Subcutaneous abdominal adipose tissue (tissue), 5 donors: ENCODE results near the gene ADCY3.

ENCODE experiments used
- H3K27ac ChIP-seq: one replicate; pipeline ENCODE4 v1.7.0; 2013; ENCODE audit warnings: low read depth, mild to moderate bottlenecking, inconsistent platforms, low read length, moderate library complexity
- H3K27me3 ChIP-seq, 5 donors: one replicate each; pipeline ENCODE4 v1.7.0; 2013; ENCODE audit warnings: low read length in 5 of 5, inconsistent platforms in 1 of 5; ENCODE audit not compliant: control insufficient read depth in 5 of 5, insufficient read depth in 4 of 5
- H3K36me3 ChIP-seq, 5 donors: one replicate each; pipeline ENCODE4 v1.7.0; 2013; ENCODE audit warnings: low read length in 5 of 5; ENCODE audit not compliant: control insufficient read depth in 5 of 5, insufficient read depth in 5 of 5
- H3K4me1 ChIP-seq, 5 donors: one replicate each; pipeline ENCODE4 v1.7.0; 2013; ENCODE audit warnings: low read length in 5 of 5, mild to moderate bottlenecking in 3 of 5, moderate library complexity in 1 of 5; ENCODE audit not compliant: control insufficient read depth in 5 of 5, insufficient read depth in 5 of 5
- H3K4me3 ChIP-seq, 5 donors: one replicate each; pipeline ENCODE4 v1.7.0; 2013; ENCODE audit warnings: low read length in 5 of 5, low read depth in 1 of 5
- H3K9ac ChIP-seq, 5 donors: one replicate each; pipeline ENCODE4 v1.7.0; 2013; ENCODE audit warnings: low read length in 5 of 5, mild to moderate bottlenecking in 4 of 5, moderate library complexity in 3 of 5
- H3K9me3 ChIP-seq, 5 donors: one replicate each; pipeline ENCODE4 v1.7.0; 2013; ENCODE audit warnings: low read length in 5 of 5; ENCODE audit not compliant: control insufficient read depth in 5 of 5
- donor health status: healthy.
- donor health status: healthy.
- donor health status: healthy.
- donor health status: healthy.
- donor health status: healthy.

Gene ADCY3

DNA sequence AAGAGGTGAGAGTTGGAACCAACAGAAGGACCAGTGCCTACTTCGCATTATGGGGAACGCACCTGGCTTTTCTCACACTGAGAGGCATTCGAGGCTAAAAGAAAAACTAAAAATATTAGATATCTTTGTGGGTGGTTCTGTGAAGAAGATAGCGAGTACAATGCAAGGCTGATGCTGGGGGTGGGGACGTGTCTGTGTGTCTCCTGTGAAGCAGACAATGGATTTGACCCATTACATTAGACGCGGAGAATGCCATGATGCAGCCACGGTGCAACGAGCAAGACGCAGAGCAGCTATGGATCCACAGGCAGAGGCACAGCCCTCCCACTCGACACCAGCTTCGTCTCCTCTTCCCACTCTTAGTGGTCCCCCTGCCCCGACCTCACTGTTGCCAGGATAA lies 61.0 kb downstream of the ADCY3 start:
- Histone ChIP-seq H3K27me3 (no peaks in the 10 kb centered on the region), H3K27ac (no peak overlapping the region), H3K4me1 (peaks cover 4 to 51% (median 34%) of the 10 kb centered on the region in 5 donors), H3K36me3 (no peaks in the 10 kb centered on the region), H3K9me3 (no peaks in the 10 kb centered on the region), H3K4me3 (no peak overlapping the region), H3K9ac (no peak overlapping the region)

- no peak overlapping the region for H3K27ac ChIP-seq
- H3K4me3 ChIP-seq = no peak overlapping the region
- peaks cover 4 to 51% (median 34%) of the 10 kb centered on the region in 5 donors for H3K4me1 ChIP-seq
- H3K9ac ChIP-seq = no peak overlapping the region
- H3K27me3 ChIP-seq = no peaks in the 10 kb centered on the region
- no peaks in the 10 kb centered on the region for H3K36me3 ChIP-seq
- no peaks in the 10 kb centered on the region for H3K9me3 ChIP-seq
These were observed 62.3 kb downstream of the ADCY3 start for GRCh38 chr2:24857746-24858145.

DNA sequence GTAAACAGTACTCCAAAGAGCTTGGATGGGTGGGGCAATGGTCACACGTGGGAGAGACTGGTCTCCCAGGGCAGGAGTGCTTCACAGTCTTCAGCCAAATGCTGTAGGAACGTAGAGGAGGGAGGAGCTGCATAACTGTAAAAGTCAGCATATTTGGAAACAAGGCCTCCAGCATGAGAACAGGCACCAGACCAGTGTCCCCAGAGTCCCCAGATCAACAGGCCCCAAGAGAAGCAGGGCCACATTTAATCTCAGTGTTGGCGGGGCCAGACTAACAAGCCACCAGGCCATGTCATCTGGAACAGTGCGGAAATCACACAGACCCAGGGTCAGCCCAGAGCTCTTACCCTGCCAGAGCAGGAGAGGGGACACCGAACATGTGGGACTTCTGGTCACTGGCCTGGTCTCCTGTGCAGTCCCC lies 63.2 kb downstream of the ADCY3 start:
- H3K9ac ChIP-seq = no peak overlapping the region
- no peaks in the 10 kb centered on the region for H3K27me3 ChIP-seq
- H3K4me3 ChIP-seq = no peak overlapping the region
- H3K36me3 ChIP-seq = no peaks in the 10 kb centered on the region
- H3K4me1 ChIP-seq = peaks cover 4 to 47% (median 31%) of the 10 kb centered on the region in 5 donors
- H3K27ac ChIP-seq = peak overlapping the region; percentile 45
- H3K9me3 ChIP-seq = no peaks in the 10 kb centered on the region

GRCh38 chr2:24855726-24856125 lies 64.3 kb downstream of the ADCY3 start:
- no peaks in the 10 kb centered on the region for H3K27me3 ChIP-seq
- H3K27ac ChIP-seq = peak overlapping the region; percentile 13
- peaks cover 4 to 39% (median 28%) of the 10 kb centered on the region in 5 donors for H3K4me1 ChIP-seq
- no peaks in the 10 kb centered on the region for H3K36me3 ChIP-seq
- no peaks in the 10 kb centered on the region for H3K9me3 ChIP-seq
- H3K4me3 ChIP-seq = no peak overlapping the region
- H3K9ac ChIP-seq = peak overlapping the region in 1 of 5 donors; percentile 33

- Histone ChIP-seq H3K4me1 (peaks cover 4 to 33% (median 25%) of the 10 kb centered on the region in 5 donors), H3K9me3 (no peaks in the 10 kb centered on the region), H3K4me3 (no peak overlapping the region), H3K27me3 (no peaks in the 10 kb centered on the region), H3K9ac (no peak overlapping the region), H3K27ac (peak overlapping the region; percentile 13), H3K36me3 (no peaks in the 10 kb centered on the region)
These were observed 64.9 kb downstream of the ADCY3 start for GRCh38 chr2:24855022-24855622.

- Histone ChIP-seq H3K36me3 (no peaks in the 10 kb centered on the region), H3K4me3 (no peak overlapping the region), H3K27me3 (no peaks in the 10 kb centered on the region), H3K9me3 (no peaks in the 10 kb centered on the region), H3K4me1 (peaks cover 4 to 30% (median 23%) of the 10 kb centered on the region in 5 donors), H3K27ac (no peak overlapping the region), H3K9ac (no peak overlapping the region)
These were observed 66.0 kb downstream of the ADCY3 start for GRCh38 chr2:24853996-24854395.

DNA sequence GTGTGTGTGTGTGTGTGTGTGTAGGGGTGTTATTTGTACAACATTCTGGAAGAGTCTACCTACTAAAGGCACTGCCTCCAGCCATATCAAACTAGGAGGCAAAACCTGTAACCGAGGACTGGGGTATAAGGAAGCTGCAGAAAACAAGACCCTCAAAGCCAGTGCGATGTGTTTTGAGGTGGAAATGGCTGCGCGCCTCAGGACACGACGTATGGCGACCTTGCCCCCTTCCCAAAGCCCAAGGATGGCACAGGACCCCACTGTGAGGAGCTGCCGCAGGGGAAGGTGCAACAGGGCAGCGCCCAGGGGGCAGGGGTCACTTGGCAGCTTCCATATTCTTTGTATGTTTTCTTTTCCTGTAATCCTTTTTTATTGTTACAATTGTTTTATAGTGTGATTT lies 67.0 kb downstream of the ADCY3 start:
- Histone ChIP-seq H3K27ac (no peak overlapping the region), H3K9me3 (peaks cover 0 to under 1% (median 0%) of the 10 kb centered on the region in 5 donors), H3K36me3 (no peaks in the 10 kb centered on the region), H3K4me1 (peaks cover 4 to 30% (median 22%) of the 10 kb centered on the region in 5 donors), H3K9ac (no peak overlapping the region), H3K4me3 (no peak overlapping the region), H3K27me3 (no peaks in the 10 kb centered on the region)

- Histone ChIP-seq H3K9me3 (peaks cover 0 to 4% (median 0%) of the 10 kb centered on the region in 5 donors), H3K9ac (no peak overlapping the region), H3K27me3 (no peaks in the 10 kb centered on the region), H3K27ac (no peak overlapping the region), H3K4me3 (no peak overlapping the region), H3K4me1 (peaks cover 4 to 30% (median 22%) of the 10 kb centered on the region in 5 donors), H3K36me3 (no peaks in the 10 kb centered on the region)
These were observed 67.5 kb downstream of the ADCY3 start for GRCh38 chr2:24852431-24853020.

- Histone ChIP-seq H3K27ac (no peak overlapping the region), H3K4me1 (peaks cover 4 to 30% (median 19%) of the 10 kb centered on the region in 5 donors), H3K9ac (no peak overlapping the region), H3K36me3 (no peaks in the 10 kb centered on the region), H3K4me3 (no peak overlapping the region), H3K9me3 (peaks cover 0 to 4% (median 0%) of the 10 kb centered on the region in 5 donors), H3K27me3 (no peaks in the 10 kb centered on the region)
These were observed 68.0 kb downstream of the ADCY3 start for GRCh38 chr2:24852026-24852425.

DNA sequence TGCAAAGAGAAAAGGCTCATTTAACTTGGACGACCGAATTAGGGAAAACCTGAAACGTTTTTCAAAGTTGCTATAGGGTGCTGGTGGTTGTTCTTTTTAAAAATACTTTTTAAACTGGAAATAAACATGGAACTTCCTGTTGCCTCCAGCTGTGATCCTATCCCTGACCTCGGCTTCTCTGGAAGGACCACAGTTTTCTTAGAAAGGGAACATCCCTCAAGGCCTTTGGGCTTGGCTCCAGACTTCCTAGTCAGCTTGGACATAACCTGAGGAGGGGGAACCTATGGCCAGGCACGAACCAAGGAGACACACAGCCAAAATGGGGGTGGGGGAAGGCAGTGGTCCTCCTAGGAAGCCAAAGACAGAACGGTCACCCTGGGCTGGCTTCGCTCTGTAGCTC lies 69.1 kb downstream of the ADCY3 start:
- no peak overlapping the region for H3K9ac ChIP-seq
- no peaks in the 10 kb centered on the region for H3K27me3 ChIP-seq
- peaks cover 0 to 19% (median 9%) of the 10 kb centered on the region in 5 donors for H3K4me1 ChIP-seq
- H3K4me3 ChIP-seq = no peak overlapping the region
- H3K9me3 ChIP-seq = peaks cover 0 to 4% (median 0%) of the 10 kb centered on the region in 5 donors
- H3K36me3 ChIP-seq = no peaks in the 10 kb centered on the region
- no peak overlapping the region for H3K27ac ChIP-seq
